HL-60 (cell line): ENCODE results near the gene EREG.

Source experiments
- CTCF ChIP-seq: IDR thresholded peaks from one replicate; pipeline ENCODE4 v1.5.1; 2011; ENCODE audit warnings: low read length, control low read depth, inconsistent platforms; ENCODE audit not compliant: insufficient read depth
- GABPA ChIP-seq: IDR thresholded peaks from 2 replicates; pipeline ENCODE4 v1.6.1; 2012; ENCODE audit warnings: low read depth
- POLR2AphosphoS5 ChIP-seq: IDR thresholded peaks from 2 replicates; pipeline ENCODE4 v1.6.1; 2012; ENCODE audit warnings: low read depth
- REST ChIP-seq: IDR thresholded peaks from 2 replicates; pipeline ENCODE4 v1.6.1; 2012; ENCODE audit warnings: low read depth; ENCODE audit not compliant: insufficient replicate concordance
- SPI1 ChIP-seq: IDR thresholded peaks from 2 replicates; pipeline ENCODE4 v1.6.1; 2012; ENCODE audit warnings: low read depth, mild to moderate bottlenecking, borderline replicate concordance

GRCh38 chr4:74324262-74324661 is 40.7 kb upstream of the EREG start:
- no peak for TF ChIP-seq CTCF
- no peak for TF ChIP-seq REST
- TF ChIP-seq SPI1 = no peak
- no peak for TF ChIP-seq POLR2AphosphoS5
- TF ChIP-seq GABPA = no peak
